Measurements from ENCODE around the gene CCDC152. TPM values are rescaled to one million over a fixed set of nuclear protein-coding genes. Genes with fewer than 3 reads are reported as not detected.

CCDC152 gene
- total and polyA plus RNA-seq, 4 donors: 0.65 to 1.8 (median 1.1) TPM

GRCh38 chr5:42770003-42770402 lies 13.4 kb downstream of the CCDC152 start:
- TF ChIP-seq CTCF (IDR thresholded peaks at IDR 0.05; ENCODE audit: control extremely low read depth, extremely low read depth): no peak

GRCh38 chr5:42772265-42772993 lies 15.8 kb downstream of the CCDC152 start:
- ATAC-seq (ENCODE audit: insufficient read depth, low FRiP score): no peak
- Histone ChIP-seq H3K9me3 (ENCODE audit: control insufficient read depth in 4 of 4, insufficient read depth in 3 of 4, low read length in 3 of 4) (no peaks in the 10 kb centered on the region), H3K27me3 (ENCODE audit: control insufficient read depth in 3 of 3, insufficient read depth in 3 of 3, low read length in 2 of 3) (no peaks in the 10 kb centered on the region), H3K36me3 (ENCODE audit: control insufficient read depth in 4 of 4, insufficient read depth in 4 of 4, low read length in 4 of 4) (no peaks in the 10 kb centered on the region), H3K4me1 (ENCODE audit: control insufficient read depth in 5 of 5, insufficient read depth in 5 of 5, low read length in 5 of 5) (no peaks in the 10 kb centered on the region), H3K27ac (ENCODE audit: low read depth in 1 of 2, low read length in 1 of 2) (no peak overlapping the region), H3K4me3 (no peak overlapping the region), H3K9ac (ENCODE audit: insufficient read depth in 1 of 2, low read length in 2 of 2) (no peak overlapping the region)
- no peak for TF ChIP-seq CTCF (IDR thresholded peaks at IDR 0.05; ENCODE audit: control extremely low read depth, extremely low read depth)
- DNase-seq: no peak
- 67 to 91% methylated on average over 13 of the region's 13 CpGs for WGBS, 2 donors

More at GRCh38 chr5:42770003-42770402, 13.4 kb downstream of the CCDC152 start:
- no peaks in the 10 kb centered on the region for H3K9me3 ChIP-seq (ENCODE audit: control insufficient read depth in 4 of 4, insufficient read depth in 3 of 4, low read length in 3 of 4)
- no peak overlapping the region for H3K9ac ChIP-seq (ENCODE audit: insufficient read depth in 1 of 2, low read length in 2 of 2)
- no peaks in the 10 kb centered on the region for H3K27me3 ChIP-seq (ENCODE audit: control insufficient read depth in 3 of 3, insufficient read depth in 3 of 3, low read length in 2 of 3)
- DNase-seq (no peak), ATAC-seq (ENCODE audit: insufficient read depth, low FRiP score) (no peak)
- no peak overlapping the region for H3K4me3 ChIP-seq
- H3K36me3 ChIP-seq (ENCODE audit: control insufficient read depth in 4 of 4, insufficient read depth in 4 of 4, low read length in 4 of 4): no peaks in the 10 kb centered on the region
- H3K27ac ChIP-seq (ENCODE audit: low read depth in 1 of 2, low read length in 1 of 2): no peak overlapping the region
- no peaks in the 10 kb centered on the region for H3K4me1 ChIP-seq (ENCODE audit: control insufficient read depth in 5 of 5, insufficient read depth in 5 of 5, low read length in 5 of 5)

GRCh38 chr5:42779083-42779482 lies 22.5 kb downstream of the CCDC152 start:
- Histone ChIP-seq H3K27me3 (ENCODE audit: control insufficient read depth in 3 of 3, insufficient read depth in 3 of 3, low read length in 2 of 3) (no peaks in the 10 kb centered on the region), H3K4me3 (no peak overlapping the region), H3K9ac (ENCODE audit: insufficient read depth in 1 of 2, low read length in 2 of 2) (no peak overlapping the region), H3K4me1 (ENCODE audit: control insufficient read depth in 5 of 5, insufficient read depth in 5 of 5, low read length in 5 of 5) (no peaks in the 10 kb centered on the region), H3K36me3 (ENCODE audit: control insufficient read depth in 4 of 4, insufficient read depth in 4 of 4, low read length in 4 of 4) (no peaks in the 10 kb centered on the region), H3K27ac (ENCODE audit: low read depth in 1 of 2, low read length in 1 of 2) (no peak overlapping the region), H3K9me3 (ENCODE audit: control insufficient read depth in 4 of 4, insufficient read depth in 3 of 4, low read length in 3 of 4) (no peaks in the 10 kb centered on the region)
- TF ChIP-seq CTCF (IDR thresholded peaks at IDR 0.05; ENCODE audit: control extremely low read depth, extremely low read depth): no peak
- 78 to 86% methylated on average over 1 of the region's 1 CpG for WGBS, 2 donors
- DNase-seq (no peak), ATAC-seq (ENCODE audit: insufficient read depth, low FRiP score) (no peak)

GRCh38 chr5:42781584-42781983 lies 25.0 kb downstream of the CCDC152 start:
- peaks cover 0 to 3% (median 2%) of the 10 kb centered on the region in 4 donors for H3K9me3 ChIP-seq (ENCODE audit: control insufficient read depth in 4 of 4, insufficient read depth in 3 of 4, low read length in 3 of 4)
- H3K27me3 ChIP-seq (ENCODE audit: control insufficient read depth in 3 of 3, insufficient read depth in 3 of 3, low read length in 2 of 3): no peaks in the 10 kb centered on the region
- H3K27ac ChIP-seq (ENCODE audit: low read depth in 1 of 2, low read length in 1 of 2): no peak overlapping the region
- no peaks in the 10 kb centered on the region for H3K4me1 ChIP-seq (ENCODE audit: control insufficient read depth in 5 of 5, insufficient read depth in 5 of 5, low read length in 5 of 5)
- H3K9ac ChIP-seq (ENCODE audit: insufficient read depth in 1 of 2, low read length in 2 of 2): no peak overlapping the region
- no peaks in the 10 kb centered on the region for H3K36me3 ChIP-seq (ENCODE audit: control insufficient read depth in 4 of 4, insufficient read depth in 4 of 4, low read length in 4 of 4)
- 91 to 95% methylated on average over 1 of the region's 1 CpG for WGBS, 2 donors
- no peak for ATAC-seq (ENCODE audit: insufficient read depth, low FRiP score)
- no peak for DNase-seq
- no peak for TF ChIP-seq CTCF (IDR thresholded peaks at IDR 0.05; ENCODE audit: control extremely low read depth, extremely low read depth)
- no peak overlapping the region for H3K4me3 ChIP-seq
